ENCODE data around the gene SCMH1. TPM values are rescaled to one million over a fixed set of nuclear protein-coding genes. Genes with fewer than 3 reads are reported as not detected.

The SCMH1 gene
- total and polyA plus RNA-seq, 2 experiments from 2014 or later: 15.0 to 19.4 TPM

- Mint-ChIP-seq H3K9me3 (no peaks in the 10 kb centered on the region), H3K4me1 (peaks cover 6% of the 10 kb centered on the region; the same call in 2 of the 3 replicates), H3K36me3 (ENCODE audit: low read depth) (no peaks in the 10 kb centered on the region), H3K4me3 (no peak overlapping the region), H3K27ac (peak overlapping the region; percentile 13; the same call in 1 of the 2 replicates), H3K27me3 (ENCODE audit: insufficient read depth, low read depth, poor library complexity) (peaks cover 6% of the 10 kb centered on the region)
- Histone ChIP-seq H3K4me2 (no peak overlapping the region), H4K20me1 (replicated peaks; ENCODE audit: insufficient read depth) (no peaks in the 10 kb centered on the region), H3F3A (replicated peaks; ENCODE audit: low read depth) (no peaks in the 10 kb centered on the region), H3K27me3 (ENCODE audit: insufficient read depth) (no peaks in the 10 kb centered on the region), H3K4me1 (ENCODE audit: insufficient read depth) (no peaks in the 10 kb centered on the region), H3K27ac (ENCODE audit: low read depth) (no peak overlapping the region), H3K36me3 (ENCODE audit: insufficient read depth) (no peaks in the 10 kb centered on the region), H3K4me3 (no peak overlapping the region), H3K9me2 (ENCODE audit: insufficient read depth) (no peaks in the 10 kb centered on the region), H3K79me2 (replicated peaks; ENCODE audit: insufficient read depth) (no peaks in the 10 kb centered on the region), H2AFZ (no peak overlapping the region)
- TF ChIP-seq, protein P1, sequence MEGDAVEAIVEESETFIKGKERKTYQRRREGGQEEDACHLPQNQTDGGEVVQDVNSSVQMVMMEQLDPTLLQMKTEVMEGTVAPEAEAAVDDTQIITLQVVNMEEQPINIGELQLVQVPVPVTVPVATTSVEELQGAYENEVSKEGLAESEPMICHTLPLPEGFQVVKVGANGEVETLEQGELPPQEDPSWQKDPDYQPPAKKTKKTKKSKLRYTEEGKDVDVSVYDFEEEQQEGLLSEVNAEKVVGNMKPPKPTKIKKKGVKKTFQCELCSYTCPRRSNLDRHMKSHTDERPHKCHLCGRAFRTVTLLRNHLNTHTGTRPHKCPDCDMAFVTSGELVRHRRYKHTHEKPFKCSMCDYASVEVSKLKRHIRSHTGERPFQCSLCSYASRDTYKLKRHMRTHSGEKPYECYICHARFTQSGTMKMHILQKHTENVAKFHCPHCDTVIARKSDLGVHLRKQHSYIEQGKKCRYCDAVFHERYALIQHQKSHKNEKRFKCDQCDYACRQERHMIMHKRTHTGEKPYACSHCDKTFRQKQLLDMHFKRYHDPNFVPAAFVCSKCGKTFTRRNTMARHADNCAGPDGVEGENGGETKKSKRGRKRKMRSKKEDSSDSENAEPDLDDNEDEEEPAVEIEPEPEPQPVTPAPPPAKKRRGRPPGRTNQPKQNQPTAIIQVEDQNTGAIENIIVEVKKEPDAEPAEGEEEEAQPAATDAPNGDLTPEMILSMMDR (conservative IDR thresholded peaks at IDR 0.05; ENCODE audit: low read depth in 2 of 2): no peak
- no peak for TF ChIP-seq POLR2AphosphoS5 (IDR thresholded peaks at IDR 0.05; ENCODE audit: low read depth)
- TF ChIP-seq, protein P2, sequence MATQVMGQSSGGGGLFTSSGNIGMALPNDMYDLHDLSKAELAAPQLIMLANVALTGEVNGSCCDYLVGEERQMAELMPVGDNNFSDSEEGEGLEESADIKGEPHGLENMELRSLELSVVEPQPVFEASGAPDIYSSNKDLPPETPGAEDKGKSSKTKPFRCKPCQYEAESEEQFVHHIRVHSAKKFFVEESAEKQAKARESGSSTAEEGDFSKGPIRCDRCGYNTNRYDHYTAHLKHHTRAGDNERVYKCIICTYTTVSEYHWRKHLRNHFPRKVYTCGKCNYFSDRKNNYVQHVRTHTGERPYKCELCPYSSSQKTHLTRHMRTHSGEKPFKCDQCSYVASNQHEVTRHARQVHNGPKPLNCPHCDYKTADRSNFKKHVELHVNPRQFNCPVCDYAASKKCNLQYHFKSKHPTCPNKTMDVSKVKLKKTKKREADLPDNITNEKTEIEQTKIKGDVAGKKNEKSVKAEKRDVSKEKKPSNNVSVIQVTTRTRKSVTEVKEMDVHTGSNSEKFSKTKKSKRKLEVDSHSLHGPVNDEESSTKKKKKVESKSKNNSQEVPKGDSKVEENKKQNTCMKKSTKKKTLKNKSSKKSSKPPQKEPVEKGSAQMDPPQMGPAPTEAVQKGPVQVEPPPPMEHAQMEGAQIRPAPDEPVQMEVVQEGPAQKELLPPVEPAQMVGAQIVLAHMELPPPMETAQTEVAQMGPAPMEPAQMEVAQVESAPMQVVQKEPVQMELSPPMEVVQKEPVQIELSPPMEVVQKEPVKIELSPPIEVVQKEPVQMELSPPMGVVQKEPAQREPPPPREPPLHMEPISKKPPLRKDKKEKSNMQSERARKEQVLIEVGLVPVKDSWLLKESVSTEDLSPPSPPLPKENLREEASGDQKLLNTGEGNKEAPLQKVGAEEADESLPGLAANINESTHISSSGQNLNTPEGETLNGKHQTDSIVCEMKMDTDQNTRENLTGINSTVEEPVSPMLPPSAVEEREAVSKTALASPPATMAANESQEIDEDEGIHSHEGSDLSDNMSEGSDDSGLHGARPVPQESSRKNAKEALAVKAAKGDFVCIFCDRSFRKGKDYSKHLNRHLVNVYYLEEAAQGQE (IDR thresholded peaks at IDR 0.05; ENCODE audit: unreplicated experiment): no peak
- TF ChIP-seq CREB1 (CRISPR knock-in tag; IDR thresholded peaks at IDR 0.05; ENCODE audit: low read depth): no peak
- no peak for TF ChIP-seq NANOG (IDR thresholded peaks at IDR 0.05; ENCODE audit: borderline replicate concordance)
- no peak for TF ChIP-seq JUNB (IDR thresholded peaks at IDR 0.05; ENCODE audit: unreplicated experiment)
- no peak for TF ChIP-seq EZH2phosphoT487 (IDR thresholded peaks at IDR 0.05; ENCODE audit: unreplicated experiment)
- TF ChIP-seq, protein P3, sequence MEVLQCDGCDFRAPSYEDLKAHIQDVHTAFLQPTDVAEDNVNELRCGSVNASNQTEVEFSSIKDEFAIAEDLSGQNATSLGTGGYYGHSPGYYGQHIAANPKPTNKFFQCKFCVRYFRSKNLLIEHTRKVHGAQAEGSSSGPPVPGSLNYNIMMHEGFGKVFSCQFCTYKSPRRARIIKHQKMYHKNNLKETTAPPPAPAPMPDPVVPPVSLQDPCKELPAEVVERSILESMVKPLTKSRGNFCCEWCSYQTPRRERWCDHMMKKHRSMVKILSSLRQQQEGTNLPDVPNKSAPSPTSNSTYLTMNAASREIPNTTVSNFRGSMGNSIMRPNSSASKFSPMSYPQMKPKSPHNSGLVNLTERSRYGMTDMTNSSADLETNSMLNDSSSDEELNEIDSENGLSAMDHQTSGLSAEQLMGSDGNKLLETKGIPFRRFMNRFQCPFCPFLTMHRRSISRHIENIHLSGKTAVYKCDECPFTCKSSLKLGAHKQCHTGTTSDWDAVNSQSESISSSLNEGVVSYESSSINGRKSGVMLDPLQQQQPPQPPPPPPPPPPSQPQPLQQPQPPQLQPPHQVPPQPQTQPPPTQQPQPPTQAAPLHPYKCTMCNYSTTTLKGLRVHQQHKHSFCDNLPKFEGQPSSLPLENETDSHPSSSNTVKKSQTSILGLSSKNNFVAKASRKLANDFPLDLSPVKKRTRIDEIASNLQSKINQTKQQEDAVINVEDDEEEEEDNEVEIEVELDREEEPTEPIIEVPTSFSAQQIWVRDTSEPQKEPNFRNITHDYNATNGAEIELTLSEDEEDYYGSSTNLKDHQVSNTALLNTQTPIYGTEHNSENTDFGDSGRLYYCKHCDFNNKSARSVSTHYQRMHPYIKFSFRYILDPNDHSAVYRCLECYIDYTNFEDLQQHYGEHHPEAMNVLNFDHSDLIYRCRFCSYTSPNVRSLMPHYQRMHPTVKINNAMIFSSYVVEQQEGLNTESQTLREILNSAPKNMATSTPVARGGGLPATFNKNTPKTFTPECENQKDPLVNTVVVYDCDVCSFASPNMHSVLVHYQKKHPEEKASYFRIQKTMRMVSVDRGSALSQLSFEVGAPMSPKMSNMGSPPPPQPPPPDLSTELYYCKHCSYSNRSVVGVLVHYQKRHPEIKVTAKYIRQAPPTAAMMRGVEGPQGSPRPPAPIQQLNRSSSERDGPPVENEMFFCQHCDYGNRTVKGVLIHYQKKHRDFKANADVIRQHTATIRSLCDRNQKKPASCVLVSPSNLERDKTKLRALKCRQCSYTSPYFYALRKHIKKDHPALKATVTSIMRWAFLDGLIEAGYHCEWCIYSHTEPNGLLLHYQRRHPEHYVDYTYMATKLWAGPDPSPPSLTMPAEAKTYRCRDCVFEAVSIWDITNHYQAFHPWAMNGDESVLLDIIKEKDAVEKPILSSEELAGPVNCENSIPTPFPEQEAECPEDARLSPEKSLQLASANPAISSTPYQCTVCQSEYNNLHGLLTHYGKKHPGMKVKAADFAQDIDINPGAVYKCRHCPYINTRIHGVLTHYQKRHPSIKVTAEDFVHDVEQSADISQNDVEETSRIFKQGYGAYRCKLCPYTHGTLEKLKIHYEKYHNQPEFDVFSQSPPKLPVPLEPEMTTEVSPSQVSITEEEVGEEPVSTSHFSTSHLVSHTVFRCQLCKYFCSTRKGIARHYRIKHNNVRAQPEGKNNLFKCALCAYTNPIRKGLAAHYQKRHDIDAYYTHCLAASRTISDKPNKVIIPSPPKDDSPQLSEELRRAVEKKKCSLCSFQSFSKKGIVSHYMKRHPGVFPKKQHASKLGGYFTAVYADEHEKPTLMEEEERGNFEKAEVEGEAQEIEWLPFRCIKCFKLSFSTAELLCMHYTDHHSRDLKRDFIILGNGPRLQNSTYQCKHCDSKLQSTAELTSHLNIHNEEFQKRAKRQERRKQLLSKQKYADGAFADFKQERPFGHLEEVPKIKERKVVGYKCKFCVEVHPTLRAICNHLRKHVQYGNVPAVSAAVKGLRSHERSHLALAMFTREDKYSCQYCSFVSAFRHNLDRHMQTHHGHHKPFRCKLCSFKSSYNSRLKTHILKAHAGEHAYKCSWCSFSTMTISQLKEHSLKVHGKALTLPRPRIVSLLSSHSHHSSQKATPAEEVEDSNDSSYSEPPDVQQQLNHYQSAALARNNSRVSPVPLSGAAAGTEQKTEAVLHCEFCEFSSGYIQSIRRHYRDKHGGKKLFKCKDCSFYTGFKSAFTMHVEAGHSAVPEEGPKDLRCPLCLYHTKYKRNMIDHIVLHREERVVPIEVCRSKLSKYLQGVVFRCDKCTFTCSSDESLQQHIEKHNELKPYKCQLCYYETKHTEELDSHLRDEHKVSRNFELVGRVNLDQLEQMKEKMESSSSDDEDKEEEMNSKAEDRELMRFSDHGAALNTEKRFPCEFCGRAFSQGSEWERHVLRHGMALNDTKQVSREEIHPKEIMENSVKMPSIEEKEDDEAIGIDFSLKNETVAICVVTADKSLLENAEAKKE (CRISPR knock-in tag; IDR thresholded peaks at IDR 0.05): no peak
- no peak for TF ChIP-seq ETS1 (IDR thresholded peaks at IDR 0.05)
- TF ChIP-seq ZNF331 (CRISPR knock-in tag; IDR thresholded peaks at IDR 0.05; ENCODE audit: low read depth): no peak
- TF ChIP-seq EZH2 (IDR thresholded peaks at IDR 0.05; ENCODE audit: low read depth, unreplicated experiment): no peak
- no peak for TF ChIP-seq STAT1 (IDR thresholded peaks at IDR 0.05; ENCODE audit: unreplicated experiment)
- TF ChIP-seq ZNF114 (CRISPR knock-in tag; IDR thresholded peaks at IDR 0.05): no peak
- ATAC-seq: no peak
- no peak for DNase-seq (ENCODE audit: low spot score)
Observed at GRCh38 chr1:41274752-41275545, 32.8 kb upstream of the SCMH1 start.
